Activated T-cell treated with anti-CD3 and anti-CD28 coated beads, Interleukin-2, amount 50 U/mL, for 4 hours (primary cell): ENCODE measurements around the gene MPP3. TPM values are rescaled to one million over a fixed set of nuclear protein-coding genes. Genes with fewer than 3 reads are reported as not detected.
A peak's percentile ranks its signal among the peaks of the same experiment; 100 is the strongest.

Source experiments
- ATAC-seq, 2 donors: fragments of 200-7000 bp; cut with Tn5 transposase; one replicate each; pipeline ENCODE4 v1.10.0; 2021
- DNase-seq: peaks from one replicate; pipeline ENCODE4 v3.0.0-alpha.2; 2020
- H3K27me3 Mint-ChIP-seq: one replicate; pipeline ENCODE4 v1.8.0; 2021; ENCODE audit warnings: low read depth, mixed read lengths
- H3K36me3 Mint-ChIP-seq: one replicate; pipeline ENCODE4 v1.8.0; 2022; ENCODE audit warnings: mixed read lengths; ENCODE audit not compliant: insufficient read depth
- H3K4me1 Mint-ChIP-seq: one replicate; pipeline ENCODE4 v1.8.0; 2021; ENCODE audit warnings: low read depth, mixed read lengths
- H3K4me3 Mint-ChIP-seq: one replicate; pipeline ENCODE4 v1.8.0; 2021; ENCODE audit warnings: mild to moderate bottlenecking, moderate library complexity, mixed read lengths
- H3K9me3 Mint-ChIP-seq: one replicate; pipeline ENCODE4 v1.8.0; 2021; ENCODE audit warnings: mixed read lengths
- total RNA-seq, 3 donors: library from RNA; stranded (reverse); gene quantifications; one replicate each; pipeline ENCODE4 v1.2.1, GENCODE V29; 2021

MPP3 gene
- total RNA-seq, 3 donors from 2014 or later, result 0.24 to 0.94 (median 0.87) TPM

DNA sequence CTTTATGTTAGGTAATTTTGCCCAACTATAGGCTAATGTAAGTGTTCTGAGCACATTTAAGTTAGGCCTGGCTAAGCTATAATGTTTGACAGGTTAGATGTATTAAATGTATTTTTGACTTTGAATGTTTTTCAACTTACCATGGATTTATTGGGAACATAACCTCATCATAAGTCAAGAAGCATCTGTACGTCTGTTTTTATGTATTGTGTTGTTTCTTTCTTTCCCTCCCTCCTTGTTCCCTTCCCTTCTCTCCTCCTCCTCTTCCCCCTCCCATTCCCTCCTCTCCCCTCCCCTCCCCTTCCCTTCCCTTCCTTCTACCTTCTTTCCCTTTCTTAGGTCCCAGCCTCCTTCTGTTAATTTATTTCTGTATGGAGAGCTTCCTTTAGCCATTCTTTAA is 43.5 kb downstream of the MPP3 start:
- H3K4me3 Mint-ChIP-seq, result no peak overlapping the region
- no peaks in the 10 kb centered on the region for H3K9me3 Mint-ChIP-seq
- DNase-seq, result no peak
- no peak for ATAC-seq
- H3K27me3 Mint-ChIP-seq, result peaks cover 23% of the 10 kb centered on the region
- H3K4me1 Mint-ChIP-seq, result peaks cover 3% of the 10 kb centered on the region
- H3K36me3 Mint-ChIP-seq, result no peaks in the 10 kb centered on the region

DNA sequence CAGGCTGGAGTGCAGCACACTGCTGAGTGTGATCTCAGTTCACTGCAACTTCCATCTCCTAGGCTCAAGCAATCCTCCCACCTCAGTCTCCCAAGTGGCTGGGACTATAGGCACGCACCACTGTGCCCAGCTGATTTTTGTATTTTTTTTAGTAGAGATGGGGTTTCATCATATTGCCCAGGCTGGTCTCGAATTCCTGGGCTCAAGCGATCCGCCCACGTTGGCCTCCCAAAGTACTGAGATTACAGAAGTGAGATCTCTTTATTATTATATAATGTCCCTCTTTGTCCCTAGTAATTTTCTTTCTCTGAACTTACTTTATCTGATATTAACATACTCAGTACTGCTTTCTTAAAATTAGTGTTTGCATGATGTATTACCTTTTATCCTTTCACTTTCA is 44.4 kb downstream of the MPP3 start:
- no peaks in the 10 kb centered on the region for H3K36me3 Mint-ChIP-seq
- no peak for ATAC-seq
- H3K9me3 Mint-ChIP-seq, result no peaks in the 10 kb centered on the region
- peaks cover 27% of the 10 kb centered on the region for H3K27me3 Mint-ChIP-seq
- H3K4me1 Mint-ChIP-seq, result peaks cover 3% of the 10 kb centered on the region
- no peak for DNase-seq
- H3K4me3 Mint-ChIP-seq, result no peak overlapping the region

- peaks cover 29% of the 10 kb centered on the region for H3K27me3 Mint-ChIP-seq
- H3K4me3 Mint-ChIP-seq, result no peak overlapping the region
- peaks cover 3% of the 10 kb centered on the region for H3K4me1 Mint-ChIP-seq
- H3K36me3 Mint-ChIP-seq, result no peaks in the 10 kb centered on the region
- DNase-seq (no peak), ATAC-seq (no peak)
- H3K9me3 Mint-ChIP-seq, result no peaks in the 10 kb centered on the region
Observed at GRCh38 chr17:43787728-43788127, 45.2 kb downstream of the MPP3 start.

GRCh38 chr17:43784628-43785101 is 48.3 kb downstream of the MPP3 start:
- ATAC-seq, result no peak
- Mint-ChIP-seq H3K4me3 (no peak overlapping the region), H3K9me3 (no peaks in the 10 kb centered on the region), H3K4me1 (no peaks in the 10 kb centered on the region), H3K36me3 (no peaks in the 10 kb centered on the region), H3K27me3 (peaks cover 36% of the 10 kb centered on the region)
- DNase-seq, result no peak

- H3K4me1 Mint-ChIP-seq, result peaks cover 4% of the 10 kb centered on the region
- ATAC-seq, result no peak
Observed at GRCh38 chr17:43784068-43784467, 48.9 kb downstream of the MPP3 start.

DNA sequence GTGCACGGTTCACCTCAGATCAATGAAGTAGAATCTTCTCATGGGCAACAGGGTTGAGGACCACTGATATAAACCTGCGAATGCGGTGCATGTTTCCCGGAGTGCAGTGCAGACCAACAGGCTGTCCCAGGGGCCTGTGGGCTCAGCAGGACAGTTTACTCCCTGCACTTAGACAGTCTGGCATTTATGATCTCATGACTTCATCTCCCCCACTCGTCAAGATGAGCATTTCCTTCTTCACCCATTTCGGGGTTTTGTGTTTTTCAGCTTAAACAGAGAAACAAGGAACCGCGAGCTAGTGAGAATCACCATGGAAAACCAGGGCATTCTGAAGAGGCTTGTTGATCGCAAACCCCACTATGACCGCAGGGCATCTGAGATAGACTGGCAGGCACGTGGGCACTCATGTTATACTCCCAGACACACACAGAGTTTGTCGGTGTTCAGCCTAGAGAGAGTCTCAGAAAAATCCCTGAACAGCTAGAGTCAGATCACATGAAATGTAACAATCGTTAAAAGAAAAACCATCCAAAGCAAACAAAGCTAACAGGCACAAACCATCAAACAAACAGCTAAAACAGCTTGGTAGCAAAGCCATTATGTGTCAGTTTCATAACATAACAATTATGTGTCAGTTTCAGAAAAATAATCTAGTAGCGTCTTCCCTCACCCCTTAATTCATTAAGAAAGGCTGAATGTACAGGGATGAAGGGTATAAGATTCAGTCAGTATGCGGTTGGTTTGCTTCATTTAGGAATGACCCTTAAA is 49.8 kb downstream of the MPP3 start:
- H3K27me3 Mint-ChIP-seq, result peaks cover 36% of the 10 kb centered on the region
- peaks cover 4% of the 10 kb centered on the region for H3K4me1 Mint-ChIP-seq
- H3K36me3 Mint-ChIP-seq, result no peaks in the 10 kb centered on the region
- H3K4me3 Mint-ChIP-seq, result no peak overlapping the region
- H3K9me3 Mint-ChIP-seq, result no peaks in the 10 kb centered on the region
- no peak for DNase-seq
- ATAC-seq, result no peak

More at GRCh38 chr17:43784068-43784467, 48.9 kb downstream of the MPP3 start:
- no peak for DNase-seq
- no peak overlapping the region for H3K4me3 Mint-ChIP-seq
- H3K36me3 Mint-ChIP-seq, result no peaks in the 10 kb centered on the region
- no peaks in the 10 kb centered on the region for H3K9me3 Mint-ChIP-seq
- peaks cover 36% of the 10 kb centered on the region for H3K27me3 Mint-ChIP-seq

DNA sequence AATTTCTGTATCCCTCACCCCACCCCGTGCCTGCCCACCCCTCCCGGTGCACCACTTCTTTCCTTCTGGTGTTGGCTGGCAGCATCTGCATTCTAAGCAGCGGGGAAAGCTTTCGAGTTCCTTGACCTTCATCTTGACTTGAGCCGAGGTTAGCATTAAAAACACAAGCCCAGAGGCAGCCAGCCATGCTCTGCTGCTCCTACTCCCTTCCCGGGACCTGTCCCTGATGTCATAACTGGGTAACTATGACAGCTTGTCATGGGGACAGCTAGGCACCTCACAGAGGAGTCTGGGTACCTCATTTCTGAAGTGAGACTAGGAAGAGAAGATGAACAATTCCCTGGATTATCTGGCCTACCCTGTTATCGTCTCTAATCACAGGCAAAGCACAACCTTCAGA is 52.8 kb downstream of the MPP3 start, which contains the start of gene CFAP97D1:
Gene CFAP97D1 (plus strand): TSS at position 301 of the 400 bp plus-strand sequence. CDS start 28 bp downstream, at position 329.
- peaks cover 33% of the 10 kb centered on the region for H3K27me3 Mint-ChIP-seq
- DNase-seq, result no peak
- H3K4me1 Mint-ChIP-seq, result peaks cover 10% of the 10 kb centered on the region
- peak within 1 kb of the TSS; percentile 76 for H3K4me3 Mint-ChIP-seq
- no peaks in the 10 kb centered on the region for H3K9me3 Mint-ChIP-seq
- H3K36me3 Mint-ChIP-seq, result no peaks in the 10 kb centered on the region
- ATAC-seq, result no peak

DNA sequence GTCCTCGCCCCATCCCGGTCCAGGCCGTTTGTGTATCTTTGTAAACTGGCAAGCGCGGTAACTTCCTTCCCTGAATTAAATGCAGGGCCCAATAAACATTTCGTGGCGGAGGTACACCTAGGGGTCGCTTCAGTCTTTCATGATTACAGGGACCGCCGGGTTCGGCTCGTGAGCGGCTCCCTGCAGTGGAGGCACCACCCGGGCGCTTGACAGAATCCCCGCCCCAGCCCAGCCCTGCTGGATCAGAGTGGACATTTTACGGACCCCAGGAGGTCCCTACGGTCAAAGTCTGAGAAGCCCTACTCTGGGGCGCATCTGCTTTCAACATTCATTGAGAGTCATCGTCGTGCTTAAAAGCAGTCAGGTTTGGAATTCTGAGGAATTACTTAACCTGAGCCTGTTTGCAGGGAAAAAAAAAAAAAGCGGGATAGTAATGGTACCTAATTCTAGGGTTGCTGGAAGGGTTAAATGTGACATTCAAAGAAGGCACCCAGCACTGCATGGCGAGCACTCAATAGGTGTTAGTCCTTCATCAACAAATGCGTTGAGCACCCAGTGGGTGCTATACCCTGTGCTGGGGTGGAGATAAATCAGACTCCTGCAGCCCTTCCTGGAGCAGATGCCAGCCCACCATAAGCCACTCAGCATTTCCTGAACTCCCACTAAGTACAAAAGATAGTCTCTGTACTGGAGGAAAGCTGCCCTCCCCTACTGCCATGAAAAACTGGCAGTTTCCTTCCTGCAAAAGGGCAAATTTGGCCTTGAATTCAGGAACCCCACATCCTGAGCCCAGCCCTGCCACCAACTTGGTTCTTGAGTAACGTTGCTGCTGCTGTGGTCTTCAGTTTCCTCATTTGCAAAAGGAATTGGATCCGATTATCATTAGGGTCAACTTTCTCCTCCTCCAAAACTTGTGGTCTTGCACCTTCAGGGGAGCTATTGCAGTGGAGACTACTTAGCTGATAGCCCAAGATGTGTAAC is 53.5 kb downstream of the MPP3 start:
- H3K4me3 Mint-ChIP-seq, result peak overlapping the region; percentile 76
- H3K27me3 Mint-ChIP-seq, result peaks cover 32% of the 10 kb centered on the region
- H3K9me3 Mint-ChIP-seq, result no peaks in the 10 kb centered on the region
- DNase-seq, result no peak
- H3K36me3 Mint-ChIP-seq, result no peaks in the 10 kb centered on the region
- H3K4me1 Mint-ChIP-seq, result peaks cover 10% of the 10 kb centered on the region
- ATAC-seq, result peak; percentile 32 to 47

DNA sequence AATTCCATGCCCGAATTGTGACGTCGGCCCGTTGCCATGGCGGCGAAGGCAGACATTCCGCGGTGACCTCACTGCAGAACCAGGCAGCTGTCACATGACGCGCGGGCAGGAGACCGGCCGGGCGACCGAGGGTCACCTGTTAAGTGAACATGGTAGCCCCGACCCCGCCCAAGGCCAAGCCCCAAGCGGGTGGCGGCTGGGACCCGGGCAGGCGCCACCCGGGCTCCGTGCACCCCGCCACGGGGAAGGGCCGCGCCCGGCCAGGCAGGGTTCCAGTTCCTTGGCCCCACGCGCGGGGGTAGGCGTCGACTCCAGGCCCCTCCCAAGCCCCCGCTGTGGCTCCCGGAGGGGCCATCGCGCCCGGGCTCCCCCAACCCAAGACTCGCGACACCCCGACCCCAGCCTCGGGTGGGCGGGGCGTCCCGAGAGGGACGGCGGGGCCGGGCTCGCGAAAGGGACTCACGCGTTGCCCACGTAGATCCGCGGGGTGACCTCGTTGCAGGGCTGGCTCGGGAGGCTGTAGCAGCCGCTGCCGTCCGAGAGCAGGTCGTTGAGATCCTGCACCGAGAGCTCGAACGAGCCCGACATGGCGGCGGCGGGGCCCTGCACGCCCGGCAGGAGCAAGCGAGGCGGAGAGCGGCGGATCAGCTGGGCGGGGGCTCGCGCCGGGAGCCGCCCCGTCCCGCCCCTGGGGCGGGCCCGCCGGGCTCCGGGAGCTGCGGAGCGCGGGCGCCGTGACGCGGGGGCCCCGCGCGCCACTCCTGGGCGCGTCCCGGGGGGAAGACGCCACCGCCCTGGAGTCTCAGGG is 54.4 kb downstream of the MPP3 start, which contains the start of gene DUSP3:
Gene DUSP3 (minus strand): TSS at position 641 of the 808 bp plus-strand sequence. CDS start 53 bp downstream, at position 588.
- Mint-ChIP-seq H3K27me3 (peaks cover 24% of the 10 kb centered on the region), H3K4me3 (peak within 1 kb of the TSS; percentile 85), H3K36me3 (no peaks in the 10 kb centered on the region), H3K9me3 (no peaks in the 10 kb centered on the region), H3K4me1 (peaks cover 10% of the 10 kb centered on the region)
- DNase-seq (peak; percentile 62), ATAC-seq (peak; percentile 98 to 99)

DNA sequence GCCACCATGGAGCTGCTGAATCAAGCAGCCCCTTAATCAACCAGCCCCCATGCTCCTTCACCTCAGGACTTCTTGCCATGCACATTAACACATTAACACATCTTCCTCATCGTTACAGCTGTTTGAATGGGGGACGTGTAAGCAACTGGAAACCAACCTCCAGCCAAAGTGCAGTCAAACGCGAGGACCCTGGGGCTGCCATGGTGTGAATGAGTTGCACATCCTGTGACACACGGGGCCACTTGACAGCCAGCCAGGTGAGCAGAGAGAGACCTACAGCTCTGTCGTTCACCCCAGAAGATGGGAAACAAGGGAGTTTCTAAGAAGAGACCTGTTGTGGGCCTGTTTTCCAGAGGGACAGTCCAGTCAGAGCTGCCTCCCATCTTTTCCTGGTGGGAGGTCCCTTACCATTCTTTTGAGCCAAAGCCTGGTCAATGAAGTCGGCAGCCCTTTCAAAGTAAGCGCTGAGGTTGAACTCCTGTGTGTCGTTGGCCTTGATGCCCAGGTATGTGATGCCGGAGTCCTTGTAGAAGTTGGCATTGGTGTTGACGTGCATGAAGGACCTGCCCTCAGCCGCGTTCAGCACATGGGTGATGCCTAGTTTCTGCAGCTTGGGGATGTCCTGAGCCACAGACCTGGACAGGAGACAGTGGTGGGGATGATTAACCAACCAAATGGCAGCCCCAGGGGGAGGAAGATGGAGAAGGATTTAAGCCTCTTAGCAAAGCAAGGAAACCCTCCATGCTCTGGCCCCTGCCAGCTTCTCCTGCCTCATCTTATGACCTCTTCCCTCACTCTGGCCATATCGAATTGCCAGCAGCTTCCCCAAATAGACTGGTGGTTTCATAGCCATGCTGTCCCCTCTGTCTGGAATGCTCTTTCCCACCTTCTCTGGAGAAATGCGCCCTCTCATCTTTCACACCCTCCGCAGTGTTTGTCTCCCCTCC is 58.4 kb downstream of the MPP3 start:
- Mint-ChIP-seq H3K4me3 (no peak overlapping the region), H3K36me3 (peaks cover 11% of the 10 kb centered on the region), H3K4me1 (peaks cover 12% of the 10 kb centered on the region), H3K9me3 (no peaks in the 10 kb centered on the region), H3K27me3 (no peaks in the 10 kb centered on the region)
- DNase-seq, result no peak
- no peak for ATAC-seq

DNA sequence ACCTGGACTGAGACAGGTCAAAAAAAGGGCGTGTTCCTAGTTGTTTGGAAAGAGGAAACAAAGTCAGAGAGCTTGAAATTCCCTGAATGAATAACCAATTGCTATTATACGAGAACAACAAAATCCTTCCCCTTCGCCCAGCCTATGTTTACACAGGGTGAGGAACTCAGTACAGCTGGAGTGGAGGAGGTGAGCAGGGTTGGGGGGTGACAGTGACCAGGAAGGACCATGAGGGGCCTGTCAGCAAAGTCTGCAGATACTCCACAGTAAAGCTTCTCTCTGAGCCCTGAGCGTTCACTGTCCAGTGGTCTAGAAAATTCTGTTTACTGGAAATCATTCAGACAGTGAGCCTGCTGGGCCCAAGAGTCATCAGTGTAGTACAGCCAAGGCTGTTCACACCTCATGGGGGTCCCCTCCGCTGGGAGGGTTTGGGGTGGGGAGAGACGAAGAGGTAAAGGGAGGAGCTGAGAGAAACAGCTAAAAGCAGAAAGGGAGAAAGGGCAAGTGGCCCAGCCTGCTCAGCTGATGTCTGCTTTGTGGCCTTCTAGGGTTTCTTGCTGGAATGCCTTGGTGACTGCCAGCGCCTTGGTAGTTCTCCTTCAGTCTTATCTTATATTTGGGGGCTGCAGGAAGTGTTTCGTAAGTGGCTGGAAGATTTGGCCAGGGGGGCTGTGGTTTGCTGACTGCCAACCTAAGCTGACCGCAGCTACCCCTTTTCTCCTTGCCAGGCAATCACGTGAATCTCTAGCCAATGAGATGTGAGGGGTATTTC is 59.9 kb downstream of the MPP3 start:
- H3K4me3 Mint-ChIP-seq, result no peak overlapping the region
- DNase-seq, result no peak

DNA sequence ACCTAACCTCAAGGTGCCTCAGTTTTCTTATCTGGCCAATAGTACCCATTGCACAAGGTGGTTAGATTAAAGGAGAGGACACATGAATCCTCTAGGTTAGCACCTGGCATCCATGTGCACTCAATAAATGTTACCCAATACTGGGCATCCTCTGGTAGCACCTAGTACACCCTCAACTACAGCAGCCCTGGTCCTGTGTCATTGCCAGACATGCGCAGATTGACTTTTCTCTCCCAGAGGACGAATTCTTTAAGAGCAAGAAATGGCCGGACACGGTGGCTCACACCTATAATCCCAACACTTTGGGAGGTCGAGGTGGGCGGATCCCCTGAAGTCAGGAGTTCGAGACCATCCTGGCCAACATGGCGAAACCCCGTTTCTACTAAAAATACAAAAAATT is 61.5 kb downstream of the MPP3 start:
- H3K27me3 Mint-ChIP-seq, result no peaks in the 10 kb centered on the region
- H3K4me1 Mint-ChIP-seq, result peaks cover 2% of the 10 kb centered on the region
- ATAC-seq (no peak), DNase-seq (no peak)
- H3K9me3 Mint-ChIP-seq, result no peaks in the 10 kb centered on the region
- no peak overlapping the region for H3K4me3 Mint-ChIP-seq
- peaks cover 11% of the 10 kb centered on the region for H3K36me3 Mint-ChIP-seq

More for the DNA sequence above, 59.9 kb downstream of the MPP3 start:
- Mint-ChIP-seq H3K4me1 (peaks cover 8% of the 10 kb centered on the region), H3K27me3 (no peaks in the 10 kb centered on the region), H3K36me3 (peaks cover 11% of the 10 kb centered on the region), H3K9me3 (no peaks in the 10 kb centered on the region)
- no peak for ATAC-seq
